Rectal smooth muscle tissue (tissue), 1 donor: ENCODE results near the gene ERAL1.
"Not testable (repeated sequence)": the region's sequence is repeated elsewhere in the genome, so short reads cannot be mapped to it uniquely, and the experiment has no call there.

ENCODE experiments used
- H3K27ac ChIP-seq: one replicate; pipeline ENCODE4 v1.7.0; 2013; ENCODE audit warnings: low read depth, low read length, inconsistent platforms
- H3K27me3 ChIP-seq: one replicate; pipeline ENCODE4 v1.7.0; 2013; ENCODE audit warnings: low read length; ENCODE audit not compliant: control insufficient read depth, insufficient read depth
- H3K36me3 ChIP-seq: one replicate; pipeline ENCODE4 v1.7.0; 2013; ENCODE audit warnings: low read length; ENCODE audit not compliant: control insufficient read depth, insufficient read depth
- H3K4me1 ChIP-seq: one replicate; pipeline ENCODE4 v1.7.0; 2013; ENCODE audit warnings: low read length; ENCODE audit not compliant: control insufficient read depth, insufficient read depth
- H3K4me3 ChIP-seq: one replicate; pipeline ENCODE4 v1.7.0; 2013; ENCODE audit warnings: low read length
- H3K9ac ChIP-seq: one replicate; pipeline ENCODE4 v1.7.0; 2013; ENCODE audit warnings: low read length

Gene ERAL1

DNA sequence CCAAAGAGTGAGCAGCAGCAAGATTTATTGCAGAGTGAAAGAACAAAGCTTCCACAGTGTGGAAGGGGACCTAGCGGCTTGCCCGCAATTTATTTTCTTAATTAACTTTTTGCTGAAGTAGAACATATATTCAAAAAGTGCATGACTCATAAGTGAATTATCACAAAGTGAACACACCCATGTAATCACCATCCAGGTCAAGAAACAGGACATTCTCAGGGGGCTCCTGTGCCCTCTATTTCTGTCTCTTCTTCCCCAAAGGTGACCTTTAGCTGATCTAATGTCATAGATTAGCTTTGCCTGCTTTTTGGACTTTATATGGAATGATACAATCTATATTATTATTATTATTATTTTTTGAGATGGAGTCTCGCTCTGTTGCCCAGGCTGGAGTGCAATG is 19.9 kb downstream of the ERAL1 start:
- no peak overlapping the region for H3K4me3 ChIP-seq
- peaks cover 8% of the 10 kb centered on the region for H3K36me3 ChIP-seq
- no peak overlapping the region for H3K9ac ChIP-seq
- no peaks in the 10 kb centered on the region for H3K4me1 ChIP-seq
- no peak overlapping the region for H3K27ac ChIP-seq
- H3K27me3 ChIP-seq = no peaks in the 10 kb centered on the region

DNA sequence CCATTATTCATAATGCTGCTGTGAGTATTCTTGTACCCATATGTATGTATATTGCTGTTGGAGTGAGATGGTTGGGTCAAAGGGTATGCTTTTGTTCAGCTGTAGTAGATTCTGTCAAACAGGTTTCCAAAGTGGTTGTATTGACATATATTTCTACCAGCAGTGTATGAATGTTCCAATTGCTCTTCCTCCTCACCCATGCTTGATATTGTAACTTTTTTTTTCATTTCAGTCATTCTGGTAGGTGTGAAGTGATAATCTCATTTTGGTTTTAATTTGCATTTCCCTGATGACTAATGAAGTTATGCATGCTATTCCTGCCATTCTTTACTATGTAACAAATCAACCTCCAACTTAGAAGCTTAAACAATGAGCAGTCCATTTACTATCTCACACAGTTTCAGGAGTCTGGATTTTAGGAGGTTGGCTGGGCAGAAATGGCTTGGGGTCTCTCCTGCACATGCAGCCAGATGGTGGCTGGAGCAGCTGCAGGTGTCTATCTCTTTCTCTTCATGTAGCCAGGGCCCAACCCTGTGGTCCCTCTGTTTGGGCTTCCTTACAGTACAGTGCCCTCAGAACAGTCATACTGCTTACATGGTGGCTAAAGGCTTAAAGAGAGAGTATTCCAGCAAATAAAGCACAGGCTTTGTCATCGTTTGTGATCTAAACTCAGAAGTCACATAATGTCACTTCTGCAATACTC is 21.2 kb downstream of the ERAL1 start:
- H3K4me1 ChIP-seq = no peaks in the 10 kb centered on the region
- H3K36me3 ChIP-seq = peaks cover 21% of the 10 kb centered on the region
- no peak overlapping the region for H3K9ac ChIP-seq
- H3K27ac ChIP-seq = no peak overlapping the region
- no peak overlapping the region for H3K4me3 ChIP-seq
- no peaks in the 10 kb centered on the region for H3K27me3 ChIP-seq

DNA sequence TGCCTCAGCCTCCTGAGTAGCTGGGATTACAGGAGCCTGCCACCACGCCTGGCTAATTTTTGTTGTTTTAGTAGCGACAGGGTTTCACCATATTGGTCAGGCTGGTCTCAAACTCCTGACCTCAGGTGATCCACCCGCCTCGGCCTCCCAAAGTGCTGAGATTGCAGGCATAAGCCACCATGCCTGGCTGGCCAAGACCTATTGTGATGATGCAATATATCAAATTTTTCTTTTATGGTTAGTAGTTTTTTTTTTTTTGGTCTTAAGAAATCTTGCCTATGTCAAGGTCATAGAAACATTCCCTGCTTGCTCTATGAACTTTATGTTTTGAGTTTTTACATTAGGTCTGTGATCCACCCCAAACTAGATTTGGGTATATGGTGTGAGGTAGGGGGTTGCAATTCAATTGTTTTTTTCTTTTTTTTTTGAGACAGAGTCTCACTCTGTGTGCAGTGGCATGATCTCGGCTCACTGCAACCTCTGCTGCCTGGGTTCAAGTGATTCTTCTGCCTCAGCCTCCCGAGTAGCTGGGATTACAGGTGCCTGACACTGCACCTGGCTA is 22.4 kb downstream of the ERAL1 start:
- H3K27me3 ChIP-seq, H3K4me3 ChIP-seq, H3K4me1 ChIP-seq, H3K9ac ChIP-seq, H3K27ac ChIP-seq: not testable (repeated sequence)
- H3K36me3 ChIP-seq = peaks cover 32% of the 10 kb centered on the region

DNA sequence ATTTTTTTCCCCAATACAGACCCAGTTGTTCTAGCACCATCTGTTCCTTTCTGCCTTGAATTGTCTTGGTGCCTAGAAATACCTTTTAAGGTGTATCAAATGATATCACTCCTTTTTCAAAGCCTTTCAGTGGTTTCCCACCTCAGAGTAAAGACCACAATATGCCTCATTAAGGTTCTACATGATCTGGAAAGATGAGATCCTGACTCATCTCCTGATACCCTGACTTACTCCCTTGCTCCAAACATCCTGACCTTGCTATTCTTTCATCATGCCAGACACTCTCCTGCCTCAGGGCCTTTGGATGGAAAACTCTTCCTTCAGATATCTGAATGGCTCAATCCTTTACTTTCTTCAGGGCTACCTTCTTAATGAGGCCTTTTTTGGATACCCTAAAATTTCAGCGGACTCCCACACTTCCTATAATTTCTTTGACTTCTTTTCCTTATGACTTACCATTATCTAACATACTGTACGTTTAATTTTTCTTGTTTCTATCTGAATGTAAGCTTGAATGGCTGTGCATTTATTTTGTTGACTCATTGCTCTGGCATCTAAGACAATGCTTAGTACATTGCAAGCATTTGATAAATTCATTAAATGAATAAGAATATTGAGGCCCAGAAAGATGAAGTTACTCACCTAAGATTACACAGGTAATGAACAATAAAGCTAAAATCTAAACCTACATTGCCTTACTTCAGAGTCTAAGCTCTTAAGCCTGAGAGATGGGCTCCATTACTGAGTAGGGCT is 23.5 kb downstream of the ERAL1 start:
- no peaks in the 10 kb centered on the region for H3K27me3 ChIP-seq
- H3K4me3 ChIP-seq = no peak overlapping the region
- no peak overlapping the region for H3K9ac ChIP-seq
- peaks cover 35% of the 10 kb centered on the region for H3K36me3 ChIP-seq
- H3K4me1 ChIP-seq = no peaks in the 10 kb centered on the region
- H3K27ac ChIP-seq = no peak overlapping the region

DNA sequence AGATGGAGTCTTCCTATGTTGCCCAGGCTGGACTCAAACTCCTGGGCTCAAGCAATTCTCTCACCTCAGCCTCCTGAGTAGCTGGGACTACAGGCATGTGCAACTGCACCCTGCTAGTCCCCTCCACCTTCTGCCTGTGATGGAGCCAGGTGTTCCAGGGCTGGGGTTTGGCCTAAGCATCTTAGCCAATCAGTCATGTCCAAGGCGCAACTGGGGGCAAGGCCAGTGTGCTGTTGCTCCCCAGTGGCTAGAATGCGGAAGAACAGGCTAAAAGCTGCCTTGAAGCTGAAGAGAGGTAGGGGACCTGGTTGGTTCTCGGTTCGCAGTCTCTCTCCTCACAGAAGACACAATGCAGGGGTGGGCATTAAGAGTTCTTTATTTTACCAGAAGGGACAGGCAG is 24.2 kb downstream of the ERAL1 start:
- Histone ChIP-seq H3K27ac (no peak overlapping the region), H3K27me3 (no peaks in the 10 kb centered on the region), H3K36me3 (peaks cover 38% of the 10 kb centered on the region), H3K9ac (no peak overlapping the region), H3K4me3 (no peak overlapping the region), H3K4me1 (no peaks in the 10 kb centered on the region)

DNA sequence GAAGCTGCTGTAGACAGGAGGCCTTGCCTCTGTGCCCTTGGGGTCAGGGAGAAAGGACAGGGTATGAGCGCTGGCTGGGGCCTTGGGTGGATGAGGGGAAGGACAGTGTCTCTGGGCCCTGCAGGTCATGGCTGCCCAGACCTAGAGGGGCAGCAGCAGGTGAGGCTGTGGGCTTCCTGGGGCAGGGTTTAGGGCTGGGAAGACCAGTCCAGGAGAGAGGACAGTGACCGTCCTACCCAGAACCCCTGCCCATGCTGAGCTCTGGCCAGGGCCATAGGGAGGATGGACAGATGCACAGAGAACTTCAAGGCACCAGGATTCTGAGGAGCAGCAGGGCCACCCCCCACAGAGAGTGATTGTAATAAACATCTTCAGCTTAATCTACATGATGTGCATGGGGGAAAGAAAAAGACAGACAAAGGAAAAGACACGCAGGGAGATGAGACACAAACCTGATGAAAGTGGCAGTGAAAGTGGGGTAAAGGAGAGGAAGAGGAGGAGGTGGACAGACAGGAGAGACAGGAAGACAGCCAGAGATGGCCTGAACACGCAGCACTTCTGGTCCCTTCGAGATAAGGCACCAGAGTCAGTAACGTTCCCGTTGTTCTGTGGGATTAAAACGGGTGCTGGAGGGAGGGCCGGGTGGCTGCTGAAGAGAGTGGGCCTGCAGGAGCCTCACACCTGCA is 25.2 kb downstream of the ERAL1 start:
- Histone ChIP-seq H3K9ac (no peak overlapping the region), H3K4me3 (no peak overlapping the region), H3K27ac (no peak overlapping the region), H3K4me1 (no peaks in the 10 kb centered on the region), H3K36me3 (peaks cover 46% of the 10 kb centered on the region), H3K27me3 (no peaks in the 10 kb centered on the region)

DNA sequence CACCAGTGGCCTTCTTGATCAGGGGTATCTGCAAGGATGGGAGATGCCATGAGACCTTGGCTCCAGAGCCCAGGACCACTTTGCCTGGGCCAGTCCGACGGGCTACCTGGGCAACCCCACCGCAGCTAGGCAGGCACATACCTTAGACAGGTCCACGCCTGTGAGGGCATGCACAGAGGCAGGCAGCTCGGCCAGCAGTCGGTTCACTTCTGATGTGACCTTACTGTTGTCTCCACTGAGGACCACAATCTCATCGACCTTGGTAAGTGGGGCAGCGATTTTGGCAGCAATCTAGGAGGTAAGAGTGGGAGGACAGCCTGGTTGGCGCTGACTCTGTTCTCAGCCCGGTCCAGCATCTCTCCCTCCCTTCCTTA is 25.7 kb downstream of the ERAL1 start:
- H3K4me3 ChIP-seq = no peak overlapping the region
- H3K27ac ChIP-seq = no peak overlapping the region
- peaks cover 48% of the 10 kb centered on the region for H3K36me3 ChIP-seq
- H3K4me1 ChIP-seq = no peaks in the 10 kb centered on the region
- H3K9ac ChIP-seq = no peak overlapping the region
- no peaks in the 10 kb centered on the region for H3K27me3 ChIP-seq

DNA sequence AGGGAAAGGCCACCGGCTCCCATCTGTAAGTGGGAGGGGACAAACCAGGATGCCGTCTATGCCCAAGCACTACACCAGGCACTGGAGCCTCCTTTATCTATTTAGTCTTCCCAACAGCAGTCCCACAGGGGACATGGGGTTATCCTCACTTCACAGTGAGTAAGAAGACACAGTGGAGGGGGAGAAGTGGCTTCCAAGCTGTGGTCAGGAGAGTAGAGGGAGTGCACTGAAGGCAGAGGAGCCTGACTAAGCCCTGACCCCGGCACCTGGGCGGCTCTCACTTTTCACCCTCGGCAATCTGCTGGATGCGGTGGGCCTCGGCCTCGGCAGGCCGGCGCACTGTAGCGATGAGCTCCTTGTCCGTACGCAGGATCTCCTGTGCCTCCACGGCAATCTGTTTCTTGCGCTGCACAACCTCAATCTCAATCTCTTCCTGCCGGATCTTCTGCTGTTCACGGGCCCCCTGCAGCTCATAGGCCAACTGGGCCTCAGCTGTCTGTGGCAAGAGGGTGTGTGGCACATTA is 26.8 kb downstream of the ERAL1 start:
- Histone ChIP-seq H3K36me3 (peaks cover 48% of the 10 kb centered on the region), H3K27ac (no peak overlapping the region), H3K4me1 (no peaks in the 10 kb centered on the region), H3K27me3 (no peaks in the 10 kb centered on the region), H3K9ac (no peak overlapping the region), H3K4me3 (no peak overlapping the region)

DNA sequence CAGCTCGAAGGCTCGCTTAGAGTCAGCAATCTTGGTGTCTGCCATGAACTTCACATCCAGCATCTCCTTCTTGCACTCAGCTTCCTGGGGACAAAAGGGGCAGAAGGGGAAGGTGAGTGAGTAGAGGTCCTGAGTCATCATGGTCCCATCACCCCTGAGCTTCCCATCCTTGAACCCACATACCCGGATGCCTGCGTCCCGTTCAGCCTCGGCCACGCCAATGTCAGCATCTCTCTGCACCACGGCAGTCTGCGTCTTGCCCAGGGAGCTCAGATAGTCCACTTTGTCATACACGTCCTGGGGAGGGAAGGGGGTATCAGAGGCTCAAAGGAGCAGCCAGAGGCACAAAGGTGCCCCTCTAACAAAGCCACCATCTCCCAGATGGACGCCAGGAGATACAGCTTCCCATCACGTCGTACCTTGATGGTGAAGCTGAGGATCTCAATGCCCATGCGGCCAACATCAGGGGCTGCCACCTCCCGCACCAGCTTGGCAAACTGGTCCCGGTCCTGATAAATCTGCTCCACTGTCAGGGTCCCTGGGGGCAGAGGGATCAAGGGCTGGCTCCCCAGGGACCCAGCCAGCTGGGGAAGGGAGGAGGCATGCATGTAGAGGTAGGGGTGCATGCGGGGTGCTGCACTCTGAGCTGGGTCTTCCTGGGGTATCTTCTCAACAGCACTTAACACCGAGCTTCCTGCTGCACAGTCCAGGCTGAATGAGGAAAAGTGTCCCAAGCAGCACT is 27.5 kb downstream of the ERAL1 start:
- Histone ChIP-seq H3K36me3 (peaks cover 48% of the 10 kb centered on the region), H3K4me1 (no peaks in the 10 kb centered on the region), H3K27ac (no peak overlapping the region), H3K4me3 (no peak overlapping the region), H3K27me3 (no peaks in the 10 kb centered on the region), H3K9ac (no peak overlapping the region)

DNA sequence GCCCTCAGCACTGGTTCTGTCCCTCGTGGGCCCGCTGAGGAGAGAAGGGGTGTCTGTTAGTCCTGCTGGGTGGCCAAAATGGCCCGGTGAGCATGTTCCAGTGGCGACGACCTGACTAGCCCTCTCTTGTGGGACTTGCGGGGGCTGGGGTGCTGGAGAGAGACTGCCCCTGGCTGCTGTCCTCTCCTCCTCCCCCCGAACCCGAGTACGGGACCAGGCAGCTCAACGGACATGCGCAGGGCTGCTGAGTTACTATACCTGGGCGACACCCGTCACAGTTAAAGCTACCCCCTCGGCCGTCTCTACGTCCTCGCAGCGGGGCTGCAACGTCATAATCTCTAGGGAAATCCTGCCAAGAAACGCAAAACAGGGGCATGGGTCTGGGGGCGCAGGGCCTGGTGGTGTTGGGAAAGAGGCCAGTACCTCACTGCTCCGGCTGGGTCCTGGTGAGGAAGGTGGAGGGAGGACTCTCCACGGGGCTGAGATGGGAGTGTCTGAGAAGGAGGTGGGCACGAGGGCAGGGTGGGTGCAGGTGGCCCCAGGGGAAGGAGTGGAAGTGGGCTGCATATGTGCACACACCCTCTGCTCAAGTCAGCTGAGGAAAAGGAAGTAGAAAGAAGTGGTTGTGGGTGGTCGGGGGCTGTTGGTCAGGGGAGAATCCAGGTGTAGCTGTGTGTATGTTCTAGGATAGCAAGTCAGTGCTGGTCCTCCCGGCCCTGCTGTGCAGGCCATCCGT is 29.3 kb downstream of the ERAL1 start:
- no peak overlapping the region for H3K27ac ChIP-seq

DNA sequence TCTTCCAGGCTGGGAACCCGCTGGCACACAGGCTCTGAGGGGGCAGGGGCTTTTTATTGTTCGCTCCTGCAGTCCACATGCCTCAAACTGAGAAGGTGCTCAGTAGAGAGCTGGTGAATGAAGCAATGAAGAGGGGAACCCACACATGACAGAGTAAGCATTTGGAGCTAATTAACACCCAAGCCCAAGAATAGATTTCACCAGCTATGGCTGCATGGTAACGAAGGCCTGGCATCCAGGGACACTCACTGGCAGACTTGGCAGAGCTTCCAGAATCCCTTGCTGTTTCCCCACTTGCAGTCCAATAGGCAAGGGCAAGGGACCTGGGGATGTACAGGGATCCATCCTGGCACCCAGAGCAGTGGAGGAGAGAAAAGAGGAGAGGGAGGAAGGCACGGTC is 30.5 kb downstream of the ERAL1 start:
- Histone ChIP-seq H3K4me1 (no peaks in the 10 kb centered on the region), H3K9ac (no peak overlapping the region), H3K36me3 (peaks cover 39% of the 10 kb centered on the region), H3K4me3 (no peak overlapping the region), H3K27me3 (no peaks in the 10 kb centered on the region), H3K27ac (no peak overlapping the region)

More for the DNA sequence above, 29.3 kb downstream of the ERAL1 start:
- H3K4me1 ChIP-seq = no peaks in the 10 kb centered on the region
- H3K27me3 ChIP-seq = no peaks in the 10 kb centered on the region
- no peak overlapping the region for H3K4me3 ChIP-seq
- no peak overlapping the region for H3K9ac ChIP-seq
- peaks cover 50% of the 10 kb centered on the region for H3K36me3 ChIP-seq
